K562 (cell line): Measurements from ENCODE around the gene IL23A. TPM values are rescaled to one million over a fixed set of nuclear protein-coding genes. Genes with fewer than 3 reads are reported as not detected.

Source experiments
- CBFB ChIP-seq: sonication (generic); formaldehyde crosslinking; IDR thresholded peaks from 2 replicates; pipeline ENCODE4 v1.4.0; 2020; ENCODE audit warnings: mild to moderate bottlenecking, missing genetic modification reagents
- CC2D1A ChIP-seq: fragments of 450-650 bp; IDR thresholded peaks from 2 replicates; pipeline ENCODE4 v1.6.1; 2017; ENCODE audit warnings: mild to moderate bottlenecking
- CCAR2 ChIP-seq: fragments of 200-400 bp; formaldehyde crosslinking; IDR thresholded peaks from 2 replicates; pipeline ENCODE4 v1.6.1; 2017; ENCODE audit warnings: mild to moderate bottlenecking, low read depth, low read length
- EP400 ChIP-seq: fragments of 450-650 bp; IDR thresholded peaks from 2 replicates; pipeline ENCODE4 v1.6.1; 2017; ENCODE audit warnings: antibody characterized with exemption, mild to moderate bottlenecking, moderate library complexity
- GTF2F1 ChIP-seq: IDR thresholded peaks from 2 replicates; pipeline ENCODE4 v1.6.1; 2011; ENCODE audit warnings: low read depth, low read length, improper control_type of control experiment
- NCOA4 ChIP-seq: fragments of 450-650 bp; IDR thresholded peaks from 2 replicates; pipeline ENCODE4 v1.6.1; 2018; ENCODE audit warnings: mild to moderate bottlenecking; ENCODE audit not compliant: partially characterized antibody
- NELFE ChIP-seq: IDR thresholded peaks from 2 replicates; pipeline ENCODE4 v1.6.1; 2011; ENCODE audit warnings: mild to moderate bottlenecking; ENCODE audit not compliant: insufficient read depth, insufficient read length
- PCBP2 ChIP-seq: fragments of 200-400 bp; formaldehyde crosslinking; IDR thresholded peaks from 2 replicates; pipeline ENCODE4 v1.6.1; 2018; ENCODE audit warnings: low read length, low read depth, mild to moderate bottlenecking, moderate library complexity; ENCODE audit not compliant: poor library complexity, severe bottlenecking
- RBM17 ChIP-seq: fragments of 200-400 bp; formaldehyde crosslinking; IDR thresholded peaks from 2 replicates; pipeline ENCODE4 v1.6.1; 2017; ENCODE audit warnings: low read depth, mild to moderate bottlenecking, low read length, borderline replicate concordance
- RCOR1 ChIP-seq, 2 experiments: IDR thresholded peaks; 2 replicates each; pipeline ENCODE4 v1.6.1; 2012; ENCODE audit warnings: low read depth in 2 of 2, low read length in 2 of 2, borderline replicate concordance in 1 of 2, improper control_type of control experiment in 1 of 2
- ZNF780A ChIP-seq: fragments of 250-450 bp; sonication (Bioruptor Pico); IDR thresholded peaks from 2 replicates; pipeline ENCODE4 v1.5.0; 2021; ENCODE audit warnings: mild to moderate bottlenecking
- polyA plus RNA-seq, 8 experiments: library from polyadenylated mRNA; depleted of rRNA in 4 of 8; stranded (reverse) in 5 of 8; unstranded in 3 of 8; fragments of >200 nt; fragmentation: Nextera tagmentation in 2 of 8; fragmentation: Illumina TruSeq in 1 of 8; extraction: Ambion mirVana in 2 of 8; extraction: Trizol in 1 of 8; gene quantifications; 2 replicates each; pipeline versions ENCODE4 v1.2.1 to v1.2.3, GENCODE V29; 2011 to 2014; ENCODE audit warnings: inconsistent platforms in 1 of 8, missing spikeins in 1 of 8
- total RNA-seq, 7 experiments: library from RNA; depleted of rRNA in 6 of 7; stranded (reverse); fragments of >200 nt in 6 of 7; fragmentation: Illumina TruSeq in 2 of 7; extraction: Trizol in 2 of 7; gene quantifications; 2 replicates each; pipeline versions ENCODE4 v1.2.1 to v1.2.3, GENCODE V29; 2011 to 2021; ENCODE audit warnings: low replicate concordance in 1 of 7
- TF ChIP-seq, protein P1 (sequence below): fragments of 450-650 bp; IDR thresholded peaks from 2 replicates; pipeline ENCODE4 v1.6.1; 2016; ENCODE audit warnings: mild to moderate bottlenecking, moderate library complexity
- TF ChIP-seq, protein P2 (sequence below): sonication (generic); formaldehyde crosslinking; IDR thresholded peaks from 2 replicates; pipeline ENCODE4 v1.9.0; 2022; ENCODE audit warnings: mild to moderate bottlenecking, missing genetic modification reagents
- TF ChIP-seq, protein P3 (sequence below): fragments of 200-800 bp; sonication (Bioruptor generic); IDR thresholded peaks from 2 replicates; pipeline ENCODE4 v1.6.1; 2017; ENCODE audit warnings: missing genetic modification characterization, missing compliant biosample characterization

The IL23A gene
- total and polyA plus RNA-seq, 9 of the 15 experiments (the other 6 are each of a cell fraction or from before 2014, with no cell fraction given) = 4.4 to 37.2 (median 9.6) TPM

DNA sequence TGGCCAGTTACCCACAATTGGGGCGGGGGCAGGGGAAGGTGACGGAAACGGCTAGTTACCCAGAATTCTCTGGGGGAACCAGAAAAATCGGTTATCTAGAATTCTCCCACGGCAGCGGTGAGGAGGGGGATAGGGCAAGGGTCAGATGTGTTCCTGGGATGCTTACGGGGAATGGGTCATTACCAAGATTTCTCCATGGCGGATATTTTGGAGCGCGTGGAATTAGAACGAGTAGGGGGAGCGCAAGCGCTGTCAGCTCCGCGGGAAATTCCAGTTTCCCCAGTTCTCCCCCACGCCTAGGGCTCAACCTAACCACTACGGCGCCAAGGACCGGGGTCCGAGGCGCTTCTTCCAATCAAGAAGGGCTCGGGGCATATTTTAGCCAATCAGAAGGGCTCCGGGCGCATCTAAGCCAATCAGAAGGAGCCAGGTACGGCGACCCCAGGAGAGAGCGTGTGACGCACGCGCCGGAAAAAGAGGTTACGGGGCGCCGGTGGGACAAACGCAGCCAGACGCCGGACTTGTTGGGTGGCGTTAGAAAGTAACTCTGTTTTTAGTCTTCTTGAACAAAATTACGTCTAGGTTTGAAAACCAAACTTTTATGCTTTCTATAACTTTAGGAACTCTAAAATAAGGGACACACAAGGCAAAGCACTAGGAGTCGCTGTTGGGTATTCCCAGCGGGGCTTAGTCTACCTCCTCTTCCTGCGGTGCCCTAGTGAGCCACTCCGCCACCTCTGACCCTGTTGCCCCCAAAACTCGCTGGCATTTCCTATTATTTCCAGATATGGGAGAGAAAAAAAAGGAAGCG is 4.8 kb upstream of the IL23A start, which contains the start of gene PAN2 (continued):
- TF ChIP-seq, protein P1, sequence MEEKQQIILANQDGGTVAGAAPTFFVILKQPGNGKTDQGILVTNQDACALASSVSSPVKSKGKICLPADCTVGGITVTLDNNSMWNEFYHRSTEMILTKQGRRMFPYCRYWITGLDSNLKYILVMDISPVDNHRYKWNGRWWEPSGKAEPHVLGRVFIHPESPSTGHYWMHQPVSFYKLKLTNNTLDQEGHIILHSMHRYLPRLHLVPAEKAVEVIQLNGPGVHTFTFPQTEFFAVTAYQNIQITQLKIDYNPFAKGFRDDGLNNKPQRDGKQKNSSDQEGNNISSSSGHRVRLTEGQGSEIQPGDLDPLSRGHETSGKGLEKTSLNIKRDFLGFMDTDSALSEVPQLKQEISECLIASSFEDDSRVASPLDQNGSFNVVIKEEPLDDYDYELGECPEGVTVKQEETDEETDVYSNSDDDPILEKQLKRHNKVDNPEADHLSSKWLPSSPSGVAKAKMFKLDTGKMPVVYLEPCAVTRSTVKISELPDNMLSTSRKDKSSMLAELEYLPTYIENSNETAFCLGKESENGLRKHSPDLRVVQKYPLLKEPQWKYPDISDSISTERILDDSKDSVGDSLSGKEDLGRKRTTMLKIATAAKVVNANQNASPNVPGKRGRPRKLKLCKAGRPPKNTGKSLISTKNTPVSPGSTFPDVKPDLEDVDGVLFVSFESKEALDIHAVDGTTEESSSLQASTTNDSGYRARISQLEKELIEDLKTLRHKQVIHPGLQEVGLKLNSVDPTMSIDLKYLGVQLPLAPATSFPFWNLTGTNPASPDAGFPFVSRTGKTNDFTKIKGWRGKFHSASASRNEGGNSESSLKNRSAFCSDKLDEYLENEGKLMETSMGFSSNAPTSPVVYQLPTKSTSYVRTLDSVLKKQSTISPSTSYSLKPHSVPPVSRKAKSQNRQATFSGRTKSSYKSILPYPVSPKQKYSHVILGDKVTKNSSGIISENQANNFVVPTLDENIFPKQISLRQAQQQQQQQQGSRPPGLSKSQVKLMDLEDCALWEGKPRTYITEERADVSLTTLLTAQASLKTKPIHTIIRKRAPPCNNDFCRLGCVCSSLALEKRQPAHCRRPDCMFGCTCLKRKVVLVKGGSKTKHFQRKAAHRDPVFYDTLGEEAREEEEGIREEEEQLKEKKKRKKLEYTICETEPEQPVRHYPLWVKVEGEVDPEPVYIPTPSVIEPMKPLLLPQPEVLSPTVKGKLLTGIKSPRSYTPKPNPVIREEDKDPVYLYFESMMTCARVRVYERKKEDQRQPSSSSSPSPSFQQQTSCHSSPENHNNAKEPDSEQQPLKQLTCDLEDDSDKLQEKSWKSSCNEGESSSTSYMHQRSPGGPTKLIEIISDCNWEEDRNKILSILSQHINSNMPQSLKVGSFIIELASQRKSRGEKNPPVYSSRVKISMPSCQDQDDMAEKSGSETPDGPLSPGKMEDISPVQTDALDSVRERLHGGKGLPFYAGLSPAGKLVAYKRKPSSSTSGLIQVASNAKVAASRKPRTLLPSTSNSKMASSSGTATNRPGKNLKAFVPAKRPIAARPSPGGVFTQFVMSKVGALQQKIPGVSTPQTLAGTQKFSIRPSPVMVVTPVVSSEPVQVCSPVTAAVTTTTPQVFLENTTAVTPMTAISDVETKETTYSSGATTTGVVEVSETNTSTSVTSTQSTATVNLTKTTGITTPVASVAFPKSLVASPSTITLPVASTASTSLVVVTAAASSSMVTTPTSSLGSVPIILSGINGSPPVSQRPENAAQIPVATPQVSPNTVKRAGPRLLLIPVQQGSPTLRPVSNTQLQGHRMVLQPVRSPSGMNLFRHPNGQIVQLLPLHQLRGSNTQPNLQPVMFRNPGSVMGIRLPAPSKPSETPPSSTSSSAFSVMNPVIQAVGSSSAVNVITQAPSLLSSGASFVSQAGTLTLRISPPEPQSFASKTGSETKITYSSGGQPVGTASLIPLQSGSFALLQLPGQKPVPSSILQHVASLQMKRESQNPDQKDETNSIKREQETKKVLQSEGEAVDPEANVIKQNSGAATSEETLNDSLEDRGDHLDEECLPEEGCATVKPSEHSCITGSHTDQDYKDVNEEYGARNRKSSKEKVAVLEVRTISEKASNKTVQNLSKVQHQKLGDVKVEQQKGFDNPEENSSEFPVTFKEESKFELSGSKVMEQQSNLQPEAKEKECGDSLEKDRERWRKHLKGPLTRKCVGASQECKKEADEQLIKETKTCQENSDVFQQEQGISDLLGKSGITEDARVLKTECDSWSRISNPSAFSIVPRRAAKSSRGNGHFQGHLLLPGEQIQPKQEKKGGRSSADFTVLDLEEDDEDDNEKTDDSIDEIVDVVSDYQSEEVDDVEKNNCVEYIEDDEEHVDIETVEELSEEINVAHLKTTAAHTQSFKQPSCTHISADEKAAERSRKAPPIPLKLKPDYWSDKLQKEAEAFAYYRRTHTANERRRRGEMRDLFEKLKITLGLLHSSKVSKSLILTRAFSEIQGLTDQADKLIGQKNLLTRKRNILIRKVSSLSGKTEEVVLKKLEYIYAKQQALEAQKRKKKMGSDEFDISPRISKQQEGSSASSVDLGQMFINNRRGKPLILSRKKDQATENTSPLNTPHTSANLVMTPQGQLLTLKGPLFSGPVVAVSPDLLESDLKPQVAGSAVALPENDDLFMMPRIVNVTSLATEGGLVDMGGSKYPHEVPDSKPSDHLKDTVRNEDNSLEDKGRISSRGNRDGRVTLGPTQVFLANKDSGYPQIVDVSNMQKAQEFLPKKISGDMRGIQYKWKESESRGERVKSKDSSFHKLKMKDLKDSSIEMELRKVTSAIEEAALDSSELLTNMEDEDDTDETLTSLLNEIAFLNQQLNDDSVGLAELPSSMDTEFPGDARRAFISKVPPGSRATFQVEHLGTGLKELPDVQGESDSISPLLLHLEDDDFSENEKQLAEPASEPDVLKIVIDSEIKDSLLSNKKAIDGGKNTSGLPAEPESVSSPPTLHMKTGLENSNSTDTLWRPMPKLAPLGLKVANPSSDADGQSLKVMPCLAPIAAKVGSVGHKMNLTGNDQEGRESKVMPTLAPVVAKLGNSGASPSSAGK = peak; percentile 92
- TF ChIP-seq NELFE (no peak), EP400 (peak; percentile 98), CBFB (CRISPR knock-in tag) (no peak), ZNF780A (CRISPR knock-in tag) (no peak), GTF2F1 (no peak; the same call in 1 of the 2 replicates), RBM17 (no peak), CC2D1A (peak; percentile 83), PCBP2 (no peak), NCOA4 (no peak), CCAR2 (no peak), RCOR1 (IDR thresholded peaks at IDR 0.05; ENCODE audit: borderline replicate concordance in 1 of 2, low read depth in 2 of 2, low read length in 2 of 2) (0 out of 4 replicates have a peak, but pooled peaks of 1 of the 2 experiments have one; percentile 4)
- TF ChIP-seq, protein P2, sequence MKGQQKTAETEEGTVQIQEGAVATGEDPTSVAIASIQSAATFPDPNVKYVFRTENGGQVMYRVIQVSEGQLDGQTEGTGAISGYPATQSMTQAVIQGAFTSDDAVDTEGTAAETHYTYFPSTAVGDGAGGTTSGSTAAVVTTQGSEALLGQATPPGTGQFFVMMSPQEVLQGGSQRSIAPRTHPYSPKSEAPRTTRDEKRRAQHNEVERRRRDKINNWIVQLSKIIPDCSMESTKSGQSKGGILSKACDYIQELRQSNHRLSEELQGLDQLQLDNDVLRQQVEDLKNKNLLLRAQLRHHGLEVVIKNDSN (CRISPR knock-in tag) = peak; percentile 50; the same call in 1 of the 2 replicates
- TF ChIP-seq, protein P3, sequence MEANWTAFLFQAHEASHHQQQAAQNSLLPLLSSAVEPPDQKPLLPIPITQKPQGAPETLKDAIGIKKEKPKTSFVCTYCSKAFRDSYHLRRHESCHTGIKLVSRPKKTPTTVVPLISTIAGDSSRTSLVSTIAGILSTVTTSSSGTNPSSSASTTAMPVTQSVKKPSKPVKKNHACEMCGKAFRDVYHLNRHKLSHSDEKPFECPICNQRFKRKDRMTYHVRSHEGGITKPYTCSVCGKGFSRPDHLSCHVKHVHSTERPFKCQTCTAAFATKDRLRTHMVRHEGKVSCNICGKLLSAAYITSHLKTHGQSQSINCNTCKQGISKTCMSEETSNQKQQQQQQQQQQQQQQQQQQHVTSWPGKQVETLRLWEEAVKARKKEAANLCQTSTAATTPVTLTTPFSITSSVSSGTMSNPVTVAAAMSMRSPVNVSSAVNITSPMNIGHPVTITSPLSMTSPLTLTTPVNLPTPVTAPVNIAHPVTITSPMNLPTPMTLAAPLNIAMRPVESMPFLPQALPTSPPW (CRISPR knock-in tag) = peak; percentile 68
